ENCODE results near the gene HSFY1.
"Not testable (repeated sequence)": the region's sequence is repeated elsewhere in the genome, so short reads cannot be mapped to it uniquely, and the experiment has no call there.

HSFY1 gene, protein sequence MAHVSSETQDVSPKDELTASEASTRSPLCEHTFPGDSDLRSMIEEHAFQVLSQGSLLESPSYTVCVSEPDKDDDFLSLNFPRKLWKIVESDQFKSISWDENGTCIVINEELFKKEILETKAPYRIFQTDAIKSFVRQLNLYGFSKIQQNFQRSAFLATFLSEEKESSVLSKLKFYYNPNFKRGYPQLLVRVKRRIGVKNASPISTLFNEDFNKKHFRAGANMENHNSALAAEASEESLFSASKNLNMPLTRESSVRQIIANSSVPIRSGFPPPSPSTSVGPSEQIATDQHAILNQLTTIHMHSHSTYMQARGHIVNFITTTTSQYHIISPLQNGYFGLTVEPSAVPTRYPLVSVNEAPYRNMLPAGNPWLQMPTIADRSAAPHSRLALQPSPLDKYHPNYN

GRCh38 chrY:18546420-18546819 lies at the start of gene HSFY1:
TSS of gene HSFY1 (plus strand) at chrY:18546720. CDS start at chrY:18546788, 68 bp downstream.
- not testable (repeated sequence) for DNase-seq (ENCODE audit: low read depth)

DNA sequence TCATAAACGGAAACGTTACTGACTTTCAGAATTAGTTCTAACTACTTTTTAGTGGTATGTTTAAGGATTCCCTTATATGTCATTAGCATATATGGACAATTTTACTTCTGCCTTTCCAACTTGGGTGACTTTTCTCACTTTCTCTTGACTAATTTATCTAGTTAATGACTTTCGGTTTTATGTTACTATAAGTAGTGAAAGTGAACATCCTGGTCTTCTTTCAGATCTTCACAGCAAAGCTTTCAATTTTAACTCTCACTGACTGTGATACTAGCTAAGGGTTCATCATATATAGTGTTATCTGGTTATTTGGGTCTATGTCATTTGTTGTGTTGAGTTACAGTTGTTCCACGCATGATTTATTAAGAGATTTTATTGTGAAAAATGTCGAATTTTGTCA lies 42.3 kb upstream of the HSFY1 start:
- not testable (repeated sequence) for DNase-seq (ENCODE audit: low read depth)

DNA sequence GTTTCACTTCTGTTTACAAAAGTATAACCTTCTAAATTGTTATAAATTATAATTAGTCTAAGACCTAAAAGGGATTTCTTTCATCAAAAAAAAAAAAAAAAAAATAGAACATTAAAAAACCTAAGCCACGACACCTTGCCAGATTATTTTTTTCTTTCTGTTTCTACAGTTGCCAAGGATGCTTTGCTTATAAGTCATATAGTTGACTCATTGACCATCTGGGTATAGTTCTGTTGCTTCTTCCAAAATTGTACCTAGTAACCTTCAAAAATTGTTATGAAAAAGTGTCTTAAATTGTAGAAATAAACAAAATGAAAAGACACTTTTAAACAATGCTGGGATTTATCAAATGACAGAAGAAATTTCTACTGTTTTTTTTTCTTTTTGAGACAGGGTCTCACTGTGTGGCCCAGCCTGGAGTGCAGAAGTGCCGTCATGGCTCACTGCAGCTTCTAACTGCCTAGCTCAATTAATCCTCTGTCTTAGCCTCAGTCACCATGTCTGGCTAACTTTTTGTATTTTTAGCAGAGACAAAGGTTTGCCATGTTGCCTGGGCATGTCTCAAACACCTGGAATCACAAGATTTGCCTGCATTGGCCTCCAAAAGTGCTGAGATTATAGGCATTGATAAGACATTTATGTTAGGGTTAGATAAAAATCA lies 15.4 kb upstream of the HSFY1 start:
- DNase-seq (ENCODE audit: low read depth) = not testable (repeated sequence)

GRCh38 chrY:18538952-18539351 lies 7.6 kb upstream of the HSFY1 start:
- not testable (repeated sequence) for DNase-seq (ENCODE audit: low read depth)

GRCh38 chrY:18553132-18553531 lies 6.6 kb downstream of the HSFY1 start:
- not testable (repeated sequence) for DNase-seq (ENCODE audit: low read depth)

- DNase-seq (ENCODE audit: low read depth) = not testable (repeated sequence)
These were observed 19.4 kb downstream of the HSFY1 start for GRCh38 chrY:18565915-18566314.

Data from activated T-helper 1 cell treated with Interleukin-2 at 50 U/mL for 16 hours (primary cell).